Astrocyte (in vitro differentiated cells and primary cell): ENCODE results near the gene SPIN3. TPM values are rescaled to one million over a fixed set of nuclear protein-coding genes. Genes with fewer than 3 reads are reported as not detected.
A peak's percentile ranks its signal among the peaks of the same experiment; 100 is the strongest.
"Not testable (repeated sequence)": the region's sequence is repeated elsewhere in the genome, so short reads cannot be mapped to it uniquely, and the experiment has no call there.

Experiments
- DNase-seq: peaks from one replicate; pipeline ENCODE4 v3.0.0-alpha.2; 2010; ENCODE audit warnings: low read depth
- FAIRE-seq: peaks from 2 replicates; lab custom pipeline; 2011; peaks lifted over from hg19 to GRCh38; lab: Jason Lieb, UNC
- H2AFZ ChIP-seq: 2 replicates; pipeline ENCODE4 v1.6.0; 2012; ENCODE audit warnings: low read depth, low read length, inconsistent platforms
- H3K27ac ChIP-seq: 2 replicates; pipeline ENCODE4 v1.5.1; 2011; ENCODE audit warnings: low read depth, low read length, inconsistent platforms
- H3K27me3 ChIP-seq: 2 replicates; pipeline ENCODE4 v1.6.0; 2011; ENCODE audit warnings: low read length, inconsistent platforms; ENCODE audit not compliant: insufficient read depth
- H3K36me3 ChIP-seq: 2 replicates; pipeline ENCODE4 v1.5.1; 2011; ENCODE audit warnings: low read length, inconsistent platforms; ENCODE audit not compliant: insufficient read depth
- H3K4me1 ChIP-seq: 2 replicates; pipeline ENCODE4 v1.5.1; 2011; ENCODE audit warnings: low read length, inconsistent platforms; ENCODE audit not compliant: insufficient read depth
- H3K4me2 ChIP-seq: 2 replicates; pipeline ENCODE4 v1.6.0; 2012; ENCODE audit warnings: low read length, inconsistent platforms
- H3K4me3 ChIP-seq: 2 replicates; pipeline ENCODE4 v1.5.1; 2011; ENCODE audit warnings: low read depth, mild to moderate bottlenecking, low read length, inconsistent platforms; ENCODE audit not compliant: insufficient read depth
- H3K79me2 ChIP-seq: 2 replicates; pipeline ENCODE4 v1.6.0; 2012; ENCODE audit warnings: mild to moderate bottlenecking, low read length, inconsistent platforms; ENCODE audit not compliant: insufficient read depth
- H3K9ac ChIP-seq: 2 replicates; pipeline ENCODE4 v1.6.0; 2012; ENCODE audit warnings: mild to moderate bottlenecking, low read length, inconsistent platforms
- H3K9me3 ChIP-seq: 2 replicates; pipeline ENCODE4 v1.5.1; 2012; ENCODE audit warnings: low read depth, mild to moderate bottlenecking, low read length, inconsistent platforms; ENCODE audit not compliant: insufficient read depth
- H4K20me1 ChIP-seq: 2 replicates; pipeline ENCODE4 v1.6.0; 2012; ENCODE audit warnings: low read length, inconsistent platforms; ENCODE audit not compliant: insufficient read depth
- H3K27ac Mint-ChIP-seq: one replicate; pipeline ENCODE4 v1.8.0; 2021; ENCODE audit warnings: mild to moderate bottlenecking, mixed read lengths; ENCODE audit not compliant: unreplicated experiment
- H3K27me3 Mint-ChIP-seq: one replicate; pipeline ENCODE4 v1.8.0; 2021; ENCODE audit warnings: low read depth, mixed read lengths; ENCODE audit not compliant: unreplicated experiment
- H3K36me3 Mint-ChIP-seq: one replicate; pipeline ENCODE4 v1.8.0; 2021; ENCODE audit warnings: low read depth, mixed read lengths; ENCODE audit not compliant: unreplicated experiment
- H3K4me1 Mint-ChIP-seq: one replicate; pipeline ENCODE4 v1.8.0; 2021; ENCODE audit warnings: low read depth, mixed read lengths; ENCODE audit not compliant: unreplicated experiment
- H3K4me3 Mint-ChIP-seq: one replicate; pipeline ENCODE4 v1.8.0; 2021; ENCODE audit warnings: mild to moderate bottlenecking, moderate library complexity, mixed read lengths; ENCODE audit not compliant: unreplicated experiment
- H3K9me3 Mint-ChIP-seq: one replicate; pipeline ENCODE4 v1.8.0; 2021; ENCODE audit warnings: mild to moderate bottlenecking, mixed read lengths; ENCODE audit not compliant: unreplicated experiment
- CTCF ChIP-seq: IDR thresholded peaks from 2 replicates; pipeline ENCODE4 v1.5.1; 2011; ENCODE audit warnings: low read depth, mild to moderate bottlenecking, inconsistent platforms, low read length, moderate library complexity; ENCODE audit not compliant: insufficient read depth
- EZH2 ChIP-seq: IDR thresholded peaks from 2 replicates; pipeline ENCODE4 v1.6.1; 2012; ENCODE audit warnings: mild to moderate bottlenecking, low read length, inconsistent platforms; ENCODE audit not compliant: insufficient read depth
- total RNA-seq: library from RNA; stranded (reverse); gene quantifications from 2 replicates; pipeline ENCODE4 v1.2.1, GENCODE V29; 2021

The SPIN3 gene
- total RNA-seq, 1 donor from 2014 or later: 11.6 TPM

- TF ChIP-seq CTCF (no peak), EZH2 (no peak)
- DNase-seq (peak; percentile 40), FAIRE-seq (no peak)
- Histone ChIP-seq H2AFZ (no peak overlapping the region), H3K36me3 (no peaks in the 10 kb centered on the region), H3K27me3 (no peaks in the 10 kb centered on the region), H3K9ac (no peak overlapping the region), H3K4me2 (no peak overlapping the region), H3K79me2 (no peaks in the 10 kb centered on the region), H3K9me3 (no peaks in the 10 kb centered on the region), H3K4me3 (no peak overlapping the region), H4K20me1 (no peaks in the 10 kb centered on the region), H3K27ac (no peak overlapping the region), H3K4me1 (no peaks in the 10 kb centered on the region)
- peaks cover 1% of the 10 kb centered on the region for H3K36me3 Mint-ChIP-seq
- H3K27ac Mint-ChIP-seq: no peak overlapping the region
- H3K4me3 Mint-ChIP-seq: no peak overlapping the region
- H3K9me3 Mint-ChIP-seq: peaks cover 16% of the 10 kb centered on the region
- no peaks in the 10 kb centered on the region for H3K27me3 Mint-ChIP-seq
- H3K4me1 Mint-ChIP-seq: no peaks in the 10 kb centered on the region
Observed at GRCh38 chrX:56947699-56948098, 47.6 kb downstream of the SPIN3 start.

- H3K4me1 ChIP-seq, H3K9ac ChIP-seq, H2AFZ ChIP-seq, H3K9me3 Mint-ChIP-seq, H3K27me3 ChIP-seq, H3K79me2 ChIP-seq, H3K4me1 Mint-ChIP-seq, H3K36me3 Mint-ChIP-seq, H3K9me3 ChIP-seq, H3K27me3 Mint-ChIP-seq, H3K4me3 ChIP-seq, H3K27ac ChIP-seq, H3K36me3 ChIP-seq, H3K4me2 ChIP-seq, FAIRE-seq, H3K27ac Mint-ChIP-seq, H3K4me3 Mint-ChIP-seq, H4K20me1 ChIP-seq: not testable (repeated sequence)
- peak; percentile 75 for DNase-seq
Observed at GRCh38 chrX:56946201-56946600, 49.1 kb downstream of the SPIN3 start.

GRCh38 chrX:56945226-56945625 is 50.1 kb downstream of the SPIN3 start:
- H3K9me3 Mint-ChIP-seq, H4K20me1 ChIP-seq, FAIRE-seq: not testable (repeated sequence)

GRCh38 chrX:56943264-56943663 is 52.1 kb downstream of the SPIN3 start:
- no peaks in the 10 kb centered on the region for H3K4me1 ChIP-seq
- no peak overlapping the region for H3K27ac Mint-ChIP-seq
- no peaks in the 10 kb centered on the region for H3K36me3 ChIP-seq
- no peaks in the 10 kb centered on the region for H3K4me1 Mint-ChIP-seq
- FAIRE-seq: no peak
- H3K79me2 ChIP-seq: no peaks in the 10 kb centered on the region
- H3K9me3 ChIP-seq: no peaks in the 10 kb centered on the region
- H3K36me3 Mint-ChIP-seq: peaks cover 2% of the 10 kb centered on the region
- no peak for DNase-seq
- no peak overlapping the region for H3K4me2 ChIP-seq
- no peak overlapping the region for H2AFZ ChIP-seq
- no peak overlapping the region for H3K9ac ChIP-seq
- no peak overlapping the region for H3K4me3 Mint-ChIP-seq
- no peaks in the 10 kb centered on the region for H4K20me1 ChIP-seq
- H3K27ac ChIP-seq: no peak overlapping the region
- TF ChIP-seq CTCF (no peak), EZH2 (no peak)
- H3K27me3 Mint-ChIP-seq: no peaks in the 10 kb centered on the region
- H3K4me3 ChIP-seq: no peak overlapping the region
- peaks cover 5% of the 10 kb centered on the region for H3K9me3 Mint-ChIP-seq
- H3K27me3 ChIP-seq: no peaks in the 10 kb centered on the region

More at GRCh38 chrX:56945226-56945625, 50.1 kb downstream of the SPIN3 start:
- H3K36me3 ChIP-seq, H3K4me3 Mint-ChIP-seq, H3K9ac ChIP-seq, H3K4me3 ChIP-seq, H3K36me3 Mint-ChIP-seq, H3K4me2 ChIP-seq, DNase-seq, H3K27ac ChIP-seq, H3K4me1 ChIP-seq, H3K27me3 ChIP-seq, H3K27ac Mint-ChIP-seq, H3K4me1 Mint-ChIP-seq, H3K79me2 ChIP-seq, H3K27me3 Mint-ChIP-seq, H2AFZ ChIP-seq, H3K9me3 ChIP-seq: not testable (repeated sequence)
